IPS DF 4.7 (cell line): ENCODE measurements around the gene ACAP2.
"Not testable (repeated sequence)": the region's sequence is repeated elsewhere in the genome, so short reads cannot be mapped to it uniquely, and the experiment has no call there.

Source experiments
- DNase-seq: peaks from one replicate; pipeline ENCODE4 v3.0.0-alpha.2; 2013; ENCODE audit warnings: low spot score; ENCODE audit errors: extremely low read depth

Gene ACAP2

DNA sequence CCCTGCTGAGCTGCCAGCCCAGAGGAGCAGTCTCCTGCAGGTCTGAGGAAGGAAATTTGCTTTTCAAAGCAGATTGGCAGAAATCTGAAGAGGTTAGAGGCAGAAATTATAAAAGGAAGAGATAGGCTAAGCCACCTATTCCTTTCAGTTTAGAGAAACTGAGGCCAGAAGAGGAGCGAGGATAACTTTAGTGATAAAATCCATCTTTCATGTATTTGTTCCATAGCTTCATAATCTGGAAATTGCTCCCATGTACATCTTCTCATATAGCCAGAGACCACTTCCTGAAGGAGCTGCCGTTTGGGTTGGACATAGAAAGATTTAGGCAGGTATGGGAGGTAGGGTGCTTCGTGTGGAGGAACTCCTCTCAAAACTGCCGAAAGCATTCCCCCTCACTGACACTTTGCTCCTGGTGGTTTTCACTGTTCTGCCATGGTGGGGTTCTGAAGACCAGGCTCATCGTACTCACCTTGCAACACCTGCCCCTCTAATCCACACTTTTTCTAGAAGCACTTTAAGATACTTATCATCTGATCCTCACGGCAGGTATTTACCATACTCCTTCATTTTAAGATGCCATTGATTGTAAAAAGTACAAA lies 670 bp upstream of the ACAP2 start:
- DNase-seq: no peak

DNA sequence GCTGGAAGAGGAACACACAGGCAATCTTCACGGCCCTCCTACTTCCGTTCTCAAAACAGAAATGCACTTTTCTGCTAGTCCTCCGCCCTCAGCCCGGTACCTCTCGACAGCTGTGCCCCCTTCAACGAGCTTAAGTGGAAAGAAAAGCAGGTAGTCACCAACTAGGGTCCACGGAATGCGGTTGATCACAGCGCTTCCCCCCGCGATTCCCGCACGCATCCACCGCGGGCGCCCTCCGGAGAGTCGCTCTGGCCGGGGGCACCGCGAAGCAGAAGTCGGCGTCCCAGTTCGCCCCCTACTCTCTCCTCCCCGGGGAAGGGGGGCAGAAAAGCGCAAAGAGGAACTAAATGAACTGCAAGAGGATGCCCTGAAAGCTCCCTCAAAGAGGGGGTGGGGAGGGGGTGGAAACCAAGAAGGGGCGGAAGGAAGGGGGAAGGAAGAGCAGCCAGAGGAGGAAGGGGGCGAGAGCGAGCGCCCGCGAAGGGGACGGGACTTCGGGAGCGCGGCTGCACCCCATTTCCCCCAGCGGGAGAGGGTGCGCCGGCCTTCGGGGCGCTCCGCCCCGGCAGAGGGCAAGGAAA lies 738 bp downstream of the ACAP2 start:
- no peak for DNase-seq

DNA sequence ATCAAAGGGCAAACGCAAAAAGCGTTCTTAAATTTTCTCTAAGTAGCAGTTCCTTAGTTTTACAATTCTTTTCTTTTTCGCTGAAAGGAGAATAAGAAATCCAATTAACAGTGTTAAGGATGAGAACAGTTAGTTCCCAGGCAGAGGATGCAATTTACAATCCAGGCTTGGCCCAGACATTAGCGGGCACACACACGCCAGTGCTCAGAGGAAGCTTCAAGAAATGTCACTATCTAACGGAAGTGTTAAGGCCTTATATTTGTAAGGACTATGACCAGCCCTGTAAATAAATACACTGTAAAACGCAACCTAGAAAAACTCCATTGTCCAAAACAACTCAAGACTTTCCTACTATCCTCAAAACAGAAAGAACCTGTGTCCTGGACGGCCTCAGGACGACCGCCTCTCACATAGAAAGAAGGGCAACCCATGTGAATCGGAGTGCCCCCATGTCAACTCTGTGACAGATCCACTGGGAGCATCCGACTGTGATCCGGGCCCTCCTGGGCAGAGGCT lies 1.3 kb downstream of the ACAP2 start:
- no peak for DNase-seq

DNA sequence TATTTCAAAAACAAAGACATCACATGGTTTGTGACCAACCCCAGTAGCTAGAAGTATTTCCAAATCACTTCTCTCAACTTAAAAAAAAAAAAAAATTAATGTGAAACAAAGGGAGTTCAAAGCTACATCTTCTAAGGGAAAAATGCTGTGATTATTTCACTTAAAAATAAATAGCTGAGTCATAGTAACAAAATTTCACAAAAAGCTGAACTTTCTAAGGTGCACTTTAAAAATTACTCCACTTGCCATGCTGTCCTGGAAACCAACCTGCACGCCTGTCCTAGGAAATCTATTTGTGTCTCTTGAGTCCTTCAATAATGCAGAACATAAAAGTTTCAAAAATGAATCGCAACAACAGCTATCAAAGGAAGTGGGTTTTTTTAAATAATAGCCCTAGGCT lies 1.8 kb downstream of the ACAP2 start:
- DNase-seq: no peak

DNA sequence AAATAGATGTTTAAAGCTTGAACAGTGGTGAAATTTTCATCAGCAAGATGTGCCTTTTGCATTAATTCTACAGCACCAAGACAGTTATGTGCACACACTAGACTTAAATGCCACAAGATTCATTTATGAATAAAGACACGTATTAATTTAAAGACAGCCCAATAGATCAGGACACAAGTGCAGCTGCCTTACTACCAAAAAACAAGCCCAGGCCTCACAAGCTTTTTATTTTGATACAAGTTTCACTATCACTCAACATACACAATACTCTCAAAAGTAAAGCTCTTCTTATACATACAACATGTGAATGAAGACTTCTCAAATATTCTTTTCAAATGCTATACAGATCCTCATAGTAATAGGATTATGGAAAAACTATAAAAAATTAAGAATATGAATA lies 2.4 kb downstream of the ACAP2 start:
- DNase-seq: no peak

DNA sequence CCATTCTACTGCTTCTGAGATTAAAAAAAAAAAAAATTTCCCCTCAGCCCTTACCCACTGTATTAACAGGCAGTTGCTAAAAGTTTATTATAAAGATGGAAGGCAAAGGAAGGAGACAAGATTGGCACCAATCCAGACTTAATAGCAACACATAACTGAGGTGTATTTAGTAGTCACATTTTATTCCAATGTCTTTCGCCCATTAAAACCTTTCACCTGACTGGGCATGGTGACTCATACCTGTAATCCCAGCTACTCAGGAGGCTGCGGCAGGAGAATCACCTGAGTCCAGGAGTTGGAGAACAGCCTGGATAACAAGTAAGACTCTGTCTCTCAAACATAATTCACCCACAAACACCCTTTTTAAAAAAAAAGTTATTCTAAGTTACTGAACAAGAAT lies 4.4 kb downstream of the ACAP2 start:
- no peak for DNase-seq

DNA sequence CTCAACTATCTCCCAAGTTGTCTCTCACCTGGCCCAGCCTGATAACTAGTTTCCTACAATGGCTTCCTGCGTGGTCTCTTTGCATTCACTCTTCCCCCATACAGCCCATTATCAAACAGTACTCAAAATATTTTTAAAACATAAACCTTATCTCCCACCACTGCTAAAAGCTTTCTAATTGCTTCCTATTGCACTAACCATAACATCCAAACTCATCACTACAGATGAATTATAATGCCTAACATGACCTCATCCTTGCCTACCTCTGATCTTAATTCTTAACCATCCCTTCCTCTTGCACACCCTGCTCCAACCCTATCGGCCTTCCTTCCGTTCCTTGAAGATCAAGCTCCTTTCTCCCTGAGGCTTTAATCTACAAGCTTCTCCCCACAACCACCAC lies 17.0 kb downstream of the ACAP2 start:
- DNase-seq: no peak

DNA sequence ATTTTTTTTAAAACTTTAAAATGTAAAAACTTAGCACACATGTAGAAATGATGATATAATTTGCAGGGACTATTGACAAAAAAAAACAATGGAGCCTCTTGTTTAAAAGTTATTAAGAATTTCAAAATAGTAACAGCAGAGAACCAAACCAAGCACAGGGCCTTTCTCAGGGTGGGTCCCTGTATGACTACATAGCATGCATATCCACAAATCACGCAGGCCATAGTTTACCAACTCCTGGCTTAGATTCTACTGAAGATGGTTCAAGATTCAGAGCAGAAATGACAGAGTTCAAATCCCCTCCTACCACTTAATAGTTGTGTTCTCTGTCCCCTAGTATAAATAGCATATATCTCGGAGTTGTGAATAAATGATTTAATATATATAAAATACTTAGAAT lies 19.0 kb downstream of the ACAP2 start:
- DNase-seq: no peak

DNA sequence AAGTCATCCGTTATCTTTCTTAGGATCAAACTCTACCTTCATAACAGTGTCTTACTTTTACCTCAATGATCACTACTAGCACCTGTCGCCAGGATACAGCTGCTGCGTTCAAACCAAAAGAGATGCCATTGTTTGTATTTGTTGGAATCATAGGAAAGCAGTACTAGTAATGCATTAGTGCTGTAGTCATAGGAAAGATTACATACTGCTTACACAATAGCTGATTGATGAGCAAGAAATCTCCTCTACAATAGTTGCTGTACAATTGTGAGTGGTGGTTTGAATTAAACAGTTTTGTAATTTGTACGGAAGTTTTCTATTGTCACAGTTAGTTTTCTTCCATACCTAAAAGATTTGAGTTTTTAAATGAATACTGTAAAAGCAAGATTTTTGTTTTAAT lies 21.4 kb downstream of the ACAP2 start:
- DNase-seq: no peak

DNA sequence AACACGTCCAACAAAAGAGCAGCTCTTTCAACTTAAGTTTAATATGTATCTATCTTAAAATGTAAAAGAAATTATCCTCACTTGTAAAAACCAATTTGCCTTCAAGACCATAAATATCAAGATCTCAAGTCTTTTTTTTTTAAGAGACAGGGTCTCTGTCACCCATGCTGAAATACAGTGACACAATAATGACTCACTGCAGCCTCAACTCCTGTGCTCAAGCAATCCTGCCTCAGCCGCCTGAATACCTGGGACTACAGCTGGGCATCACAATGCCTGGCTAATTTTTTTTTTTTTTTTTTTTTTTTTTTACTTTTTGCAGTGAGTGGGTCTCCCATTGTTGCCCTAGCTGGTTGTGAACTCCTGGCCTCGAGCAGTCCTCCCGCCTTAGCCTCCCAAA lies 26.0 kb downstream of the ACAP2 start:
- DNase-seq: no peak

DNA sequence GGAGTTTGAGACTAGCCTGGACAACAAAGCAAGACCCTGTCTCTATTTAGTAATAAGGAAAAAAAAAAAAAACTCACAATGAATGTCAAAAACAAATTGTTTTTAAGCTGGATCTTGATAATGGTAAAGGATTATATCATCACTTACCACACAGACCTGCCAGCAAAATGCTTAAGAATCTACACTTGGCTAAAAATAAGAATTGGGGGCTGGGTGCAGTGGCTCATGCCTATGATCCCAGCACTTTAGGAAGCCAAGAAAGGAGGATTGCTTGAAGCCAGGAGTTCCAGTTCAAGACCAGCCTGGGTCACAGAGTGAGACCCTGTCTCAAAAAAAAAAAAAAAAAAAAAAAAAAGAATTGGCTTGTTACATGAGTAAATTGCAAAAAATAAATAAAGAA lies 31.0 kb downstream of the ACAP2 start:
- no peak for DNase-seq

DNA sequence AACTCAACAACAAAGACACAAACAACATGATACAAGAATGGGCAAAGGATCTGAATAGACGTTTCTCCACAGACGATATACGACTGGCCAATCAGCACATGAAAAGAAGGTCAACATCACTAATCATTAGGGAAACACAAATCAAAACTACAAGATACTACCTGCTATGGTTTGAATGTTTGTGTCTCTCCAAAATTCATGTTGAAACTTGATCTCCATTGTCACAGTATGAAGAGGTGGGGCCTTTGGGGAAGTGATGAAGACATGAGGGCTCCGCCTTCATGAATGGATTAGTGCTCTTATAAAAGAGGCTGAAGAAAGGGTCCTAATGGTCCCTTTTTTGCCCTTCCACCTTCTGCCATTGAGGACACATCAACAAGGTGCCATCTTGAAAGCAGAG lies 32.3 kb downstream of the ACAP2 start:
- no peak for DNase-seq

DNA sequence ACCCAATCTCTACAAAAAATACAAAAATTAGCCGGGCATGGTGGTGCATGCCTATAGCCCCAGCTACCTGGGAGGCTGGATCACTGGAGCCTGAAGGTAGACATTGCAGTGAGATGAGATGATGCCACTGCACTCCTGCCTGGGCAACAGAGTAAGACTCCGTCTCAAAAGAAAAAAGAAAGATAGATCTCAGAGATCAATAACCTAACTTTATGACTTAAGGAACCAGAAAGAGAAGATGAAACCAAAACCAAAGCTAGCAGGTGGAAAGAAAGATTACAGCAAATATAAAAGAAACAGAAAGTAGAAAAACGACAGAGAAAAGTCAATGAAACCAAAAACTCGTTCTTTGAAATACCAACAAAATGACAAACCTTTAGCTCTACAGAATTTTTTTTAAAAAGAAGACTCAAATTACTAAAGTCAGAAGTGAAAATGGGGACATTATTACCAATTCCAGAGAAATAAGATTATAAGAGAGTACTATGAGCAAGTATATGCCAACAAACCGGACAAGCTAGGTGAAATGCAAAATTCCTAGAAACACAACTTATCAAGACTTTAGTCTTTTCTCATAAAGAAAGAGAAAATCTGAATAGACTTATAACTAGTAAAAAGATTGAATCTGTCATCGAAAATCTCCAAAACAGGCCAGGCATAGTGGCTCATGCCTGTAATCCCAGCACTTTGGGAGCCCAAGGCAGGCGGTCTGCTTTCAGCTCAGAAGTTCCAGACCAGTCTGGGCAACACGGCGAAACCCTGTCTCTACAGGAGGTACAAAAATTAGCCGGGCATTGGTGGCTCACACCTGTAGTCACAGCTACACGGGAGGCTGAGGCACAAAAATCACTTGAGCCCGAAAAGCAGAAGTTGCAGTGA lies 35.0 kb downstream of the ACAP2 start:
- no peak for DNase-seq

DNA sequence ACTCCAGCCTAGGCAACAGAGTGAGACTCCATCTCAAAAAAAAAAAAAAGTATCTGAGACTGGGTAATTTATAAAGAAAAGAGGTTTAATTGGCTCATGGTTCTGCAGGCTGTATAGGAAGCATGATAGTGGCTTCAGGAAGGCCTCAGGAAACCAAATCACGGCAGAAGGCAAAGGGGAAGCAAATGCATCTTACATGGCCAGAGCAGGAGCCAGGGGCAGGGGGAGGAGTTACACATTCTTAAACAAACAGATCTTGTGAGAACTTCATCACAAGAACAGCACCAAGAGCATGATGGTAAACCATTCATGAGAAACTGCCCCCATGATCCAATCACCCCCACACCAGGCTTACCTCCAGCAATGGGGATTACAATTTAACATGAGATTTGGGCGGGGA lies 37.2 kb downstream of the ACAP2 start:
- no peak for DNase-seq

DNA sequence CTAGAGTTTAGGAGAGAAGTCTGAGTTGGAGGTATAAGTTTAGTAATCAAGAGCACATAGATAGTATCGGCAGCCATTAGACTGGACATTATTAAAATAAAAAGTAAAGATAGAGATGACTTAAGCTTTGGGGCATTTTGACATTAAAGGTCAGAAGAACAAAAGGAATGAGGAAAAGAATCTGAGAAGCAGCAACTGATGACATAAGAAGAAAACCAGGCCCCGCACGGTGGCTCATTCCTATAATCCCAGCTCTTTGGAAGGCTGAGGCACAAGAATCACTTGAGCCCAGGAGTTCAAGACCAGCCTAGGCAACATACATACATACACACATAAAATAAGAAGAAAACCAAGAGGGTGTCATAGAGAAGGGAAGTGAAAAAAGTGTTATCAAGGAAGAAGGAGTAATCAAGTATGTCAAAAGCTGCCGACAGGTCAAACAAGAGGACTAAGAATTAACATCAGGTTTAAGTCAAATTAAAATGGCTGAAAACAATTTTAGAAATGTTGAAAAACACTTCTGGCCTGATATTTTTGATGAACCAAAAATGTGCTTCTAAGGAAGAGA lies 38.9 kb downstream of the ACAP2 start:
- DNase-seq: no peak

DNA sequence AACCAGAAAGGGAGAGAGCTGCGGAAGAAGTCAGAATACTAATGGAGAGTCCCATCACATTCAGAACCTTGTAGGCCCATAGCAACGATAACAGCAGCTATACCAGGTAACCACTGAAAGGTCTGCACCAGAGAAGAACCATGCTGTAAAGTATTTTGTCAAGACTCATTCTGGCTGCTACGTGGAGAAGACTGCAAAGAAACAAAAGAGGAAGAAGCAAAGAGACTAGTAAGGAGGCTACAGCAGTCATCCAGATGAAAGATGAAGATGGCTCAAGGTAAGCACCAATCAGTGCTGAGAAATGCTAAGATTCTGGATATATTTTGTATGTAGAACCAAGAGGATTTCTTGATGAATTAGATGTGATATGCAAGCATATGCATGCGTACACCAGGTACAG lies 39.6 kb downstream of the ACAP2 start:
- DNase-seq: no peak

DNA sequence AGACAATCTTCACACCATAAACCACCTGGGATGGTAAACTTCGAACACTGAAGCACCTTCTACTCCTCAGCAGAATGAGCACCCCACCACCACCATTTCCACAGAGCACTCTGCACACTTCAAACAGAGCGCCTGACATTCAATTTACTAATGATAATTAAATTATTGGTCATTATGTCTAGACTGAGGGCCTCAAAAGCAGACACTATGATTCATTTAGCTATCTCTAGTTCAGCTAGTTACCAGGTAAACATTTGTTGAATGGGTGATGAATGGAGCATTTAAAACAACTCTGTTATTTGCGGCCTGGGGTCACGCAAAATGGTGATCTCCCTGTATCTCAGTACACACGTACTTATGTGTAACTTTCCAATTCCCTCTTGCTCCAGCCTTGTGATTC lies 40.9 kb downstream of the ACAP2 start:
- DNase-seq: no peak

DNA sequence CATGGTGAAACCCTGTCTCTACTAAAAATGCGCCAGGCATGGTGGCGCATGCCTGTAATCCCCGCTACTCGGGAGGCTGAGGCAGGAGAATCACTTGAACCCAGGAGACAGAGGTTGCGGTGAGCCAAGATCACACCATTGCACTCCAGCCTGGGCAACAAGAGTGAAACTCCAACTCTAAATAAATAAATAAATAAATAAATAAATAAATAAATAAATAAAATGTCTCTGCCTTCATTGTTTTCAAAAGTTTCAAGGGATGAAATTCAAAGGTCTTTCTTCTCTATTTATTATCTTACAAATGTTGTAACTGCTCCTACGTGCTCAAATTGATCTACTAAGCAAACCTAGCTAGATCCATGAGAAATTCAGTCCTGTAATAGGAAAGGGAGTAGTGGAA lies 44.4 kb downstream of the ACAP2 start:
- DNase-seq: not testable (repeated sequence)

DNA sequence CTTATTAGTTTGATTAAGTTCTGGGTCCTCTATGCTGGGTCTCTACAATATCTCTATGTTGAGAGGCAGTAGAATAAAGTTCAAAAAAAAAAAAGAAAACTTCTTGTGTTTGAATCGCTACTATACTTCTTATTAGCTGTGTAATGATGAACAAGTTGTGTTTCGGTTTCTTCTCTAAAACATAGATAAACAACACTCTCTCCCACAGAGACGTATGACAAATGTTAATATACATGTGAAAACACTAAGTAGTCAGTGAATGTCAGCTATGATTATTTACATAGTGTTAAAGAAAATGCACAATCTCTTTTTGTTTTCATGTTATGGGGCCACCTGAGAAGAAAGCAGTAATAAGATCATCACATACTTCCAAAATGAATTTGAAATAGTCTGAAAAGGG lies 45.3 kb downstream of the ACAP2 start:
- no peak for DNase-seq

DNA sequence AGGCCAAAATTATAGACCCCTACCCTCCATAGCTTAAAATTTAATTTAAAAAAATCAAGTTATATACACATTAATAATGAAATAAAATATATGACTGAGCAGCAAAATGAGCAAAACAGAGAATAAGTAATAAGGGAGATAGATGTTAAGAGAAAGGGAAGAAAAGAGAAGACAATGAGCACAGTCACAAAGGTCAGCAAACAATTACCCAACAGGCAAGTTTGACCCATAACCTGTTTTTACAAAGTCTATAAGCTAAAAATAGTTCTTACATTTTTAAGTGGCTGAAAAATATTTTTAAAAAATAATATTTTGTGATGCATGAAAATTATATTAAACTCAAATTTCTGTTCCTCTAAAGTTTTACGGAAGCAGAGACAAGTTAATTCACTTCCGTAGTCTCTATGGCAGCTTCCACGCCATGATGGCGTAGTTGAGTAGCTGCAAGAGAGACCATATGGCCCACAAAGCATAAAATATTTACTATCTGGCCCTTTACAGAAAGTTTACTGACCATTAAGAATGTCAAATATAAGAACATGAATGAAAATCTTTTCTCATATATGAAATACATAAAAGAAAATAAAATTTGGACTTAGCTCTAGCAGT lies 47.5 kb downstream of the ACAP2 start:
- no peak for DNase-seq

DNA sequence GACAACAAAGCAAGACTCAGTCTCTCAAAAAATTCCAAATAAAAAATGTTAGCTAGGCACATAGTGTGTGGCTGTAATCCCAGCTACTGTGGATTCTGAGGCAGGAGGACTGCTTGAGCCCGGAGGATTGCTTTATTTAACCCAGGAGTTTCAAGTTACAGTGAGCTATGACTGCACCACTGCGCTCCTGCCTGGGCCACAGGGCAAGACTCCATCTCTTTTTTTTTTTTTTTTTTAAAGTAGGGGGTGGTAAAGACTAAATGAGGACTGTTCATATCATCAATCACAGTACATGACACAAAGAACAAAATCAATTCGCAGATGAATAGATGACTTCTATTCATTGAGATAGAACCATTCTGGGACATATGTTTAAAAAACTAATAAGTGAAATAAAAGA lies 48.1 kb downstream of the ACAP2 start:
- no peak for DNase-seq

DNA sequence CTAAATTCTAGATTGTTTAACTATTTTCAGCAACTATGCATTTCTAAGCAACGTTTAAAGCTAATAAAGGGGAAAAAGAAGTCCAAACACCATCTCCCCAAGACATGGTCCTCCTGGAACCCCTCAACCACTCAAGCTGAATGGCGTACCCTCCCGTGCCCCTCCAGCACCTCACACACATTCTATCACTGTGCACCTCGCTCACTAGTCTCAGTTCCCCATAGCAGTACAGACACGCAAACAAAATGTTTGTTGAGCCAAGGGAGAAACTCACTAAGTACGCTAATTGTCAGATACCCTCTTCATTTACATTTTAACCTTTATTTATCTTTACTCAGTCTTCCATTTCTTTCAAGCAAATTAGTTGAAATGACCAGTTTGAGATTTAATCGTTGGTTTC lies 48.8 kb downstream of the ACAP2 start:
- DNase-seq: no peak
